Left lung (tissue), 10 donors: ENCODE results near the gene TLR3. TPM values are rescaled to one million over a fixed set of nuclear protein-coding genes. Genes with fewer than 3 reads are reported as not detected.
A peak's percentile ranks its signal among the peaks of the same experiment; 100 is the strongest.

ENCODE experiments used
- ATAC-seq: fragments of 200-7000 bp; cut with Tn5 transposase; one replicate; pipeline ENCODE4 v1.9.1; 2020; ENCODE audit warnings: moderate library complexity
- DNase-seq, 4 donors: peaks; one replicate each; pipeline ENCODE4 v3.0.0-alpha.2; 2013 to 2020
- H3K27ac ChIP-seq, 2 donors: fragments of 200-600 bp; sonication (generic) in 1 of 2; one replicate each; pipeline versions ENCODE4 v1.5.0 to v1.8.0; 2020 to 2021
- H3K27me3 ChIP-seq, 2 donors: fragments of 200-600 bp; sonication (generic) in 1 of 2; one replicate each; pipeline versions ENCODE4 v1.5.0 to v1.8.0; 2020 to 2021
- H3K36me3 ChIP-seq, 2 donors: fragments of 200-600 bp; sonication (generic) in 1 of 2; one replicate each; pipeline versions ENCODE4 v1.5.0 to v1.8.0; 2020 to 2021
- H3K4me1 ChIP-seq, 2 donors: fragments of 200-600 bp; one replicate each; pipeline ENCODE4 v1.8.0; 2021
- H3K4me3 ChIP-seq, 2 donors: fragments of 200-600 bp; sonication (generic) in 1 of 2; one replicate each; pipeline versions ENCODE4 v1.5.0 to v1.8.0; 2020 to 2021; ENCODE audit warnings: mild to moderate bottlenecking in 1 of 2
- H3K9me3 ChIP-seq, 2 donors: fragments of 200-600 bp; sonication (generic) in 1 of 2; one replicate each; pipeline versions ENCODE4 v1.5.0 to v1.8.0; 2020 to 2021
- intact Hi-C, 2 donors: fragments of 100-400 bp; cut with DNase I; formaldehyde crosslinking; loops; one replicate each; pipeline versions ENCODE4 v1.11.2 to v1.14.2; 2022
- polyA plus RNA-seq, 6 donors: library from polyadenylated mRNA; unstranded; fragments of 120-200 nt; gene quantifications; one replicate each; pipeline ENCODE4 v1.2.1, GENCODE V29; 2013; ENCODE audit not compliant: insufficient read length in 6 of 6
- total RNA-seq, 2 donors: library from RNA; stranded (reverse); fragmentation: NEBNext Ultra II Directional; extraction: Animal tissue kit (Norgen Biotek cat#: 25700); gene quantifications; one replicate each; pipeline ENCODE4 v1.2.1, GENCODE V29; 2021
- TF ChIP-seq, protein P1 (sequence below), 2 donors: fragments of 200-600 bp; sonication (generic) in 1 of 2; IDR thresholded peaks; one replicate each; pipeline versions ENCODE4 v1.5.0 to v1.8.0; 2021; ENCODE audit warnings: antibody characterized with exemption in 2 of 2
- donor health status: DM: no; HTN: yes; CAD: no.
- donor health status: DM: no; HTN: no; CAD: no.

The TLR3 gene
- total and polyA plus RNA-seq, 8 donors = 10.0 to 44.2 (median 12.3) TPM

DNA sequence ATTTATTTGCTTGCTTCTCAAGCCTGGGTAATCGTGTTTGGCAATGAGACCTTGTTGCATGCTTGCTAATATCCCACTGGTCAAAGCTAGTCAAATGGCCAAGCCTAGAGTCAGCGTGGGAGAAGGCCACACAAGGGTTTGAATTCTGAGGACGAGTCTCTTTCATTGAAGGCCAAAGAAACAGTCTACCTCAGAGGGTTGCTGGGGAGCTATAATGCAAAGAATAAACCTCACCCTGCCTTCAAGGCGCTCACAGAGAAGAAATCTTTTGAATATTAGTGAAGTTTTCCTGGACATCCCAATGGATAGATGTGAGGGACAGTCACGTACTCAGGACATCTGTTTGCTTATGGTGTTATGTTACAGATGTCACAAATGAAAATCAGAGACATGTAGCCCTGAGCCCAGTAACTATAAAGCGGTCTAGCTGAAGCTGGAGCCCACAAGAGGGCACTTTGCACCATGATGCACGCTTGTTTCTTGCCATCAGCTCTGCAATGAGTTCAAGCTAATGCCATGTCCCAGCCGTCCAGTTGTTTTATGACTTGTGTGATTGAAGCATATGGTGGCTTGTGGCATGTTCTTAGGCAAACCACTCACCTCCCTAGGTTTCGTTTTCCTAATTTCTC is 1.1 kb upstream of the TLR3 start:
- H3K4me1 ChIP-seq = peaks cover 0 to 14% of the 10 kb centered on the region in 2 donors
- DNase-seq = peak in 3 of 4 donors; percentile 55 to 82 (median 75)
- H3K9me3 ChIP-seq = no peaks in the 10 kb centered on the region
- H3K27me3 ChIP-seq = no peaks in the 10 kb centered on the region
- H3K4me3 ChIP-seq = peak overlapping the region; percentile 34 to 51
- H3K36me3 ChIP-seq = no peaks in the 10 kb centered on the region
- intact Hi-C loops = no loop called here
- peak overlapping the region in 1 of 2 donors; percentile 71 for H3K27ac ChIP-seq
- TF ChIP-seq, protein P1, sequence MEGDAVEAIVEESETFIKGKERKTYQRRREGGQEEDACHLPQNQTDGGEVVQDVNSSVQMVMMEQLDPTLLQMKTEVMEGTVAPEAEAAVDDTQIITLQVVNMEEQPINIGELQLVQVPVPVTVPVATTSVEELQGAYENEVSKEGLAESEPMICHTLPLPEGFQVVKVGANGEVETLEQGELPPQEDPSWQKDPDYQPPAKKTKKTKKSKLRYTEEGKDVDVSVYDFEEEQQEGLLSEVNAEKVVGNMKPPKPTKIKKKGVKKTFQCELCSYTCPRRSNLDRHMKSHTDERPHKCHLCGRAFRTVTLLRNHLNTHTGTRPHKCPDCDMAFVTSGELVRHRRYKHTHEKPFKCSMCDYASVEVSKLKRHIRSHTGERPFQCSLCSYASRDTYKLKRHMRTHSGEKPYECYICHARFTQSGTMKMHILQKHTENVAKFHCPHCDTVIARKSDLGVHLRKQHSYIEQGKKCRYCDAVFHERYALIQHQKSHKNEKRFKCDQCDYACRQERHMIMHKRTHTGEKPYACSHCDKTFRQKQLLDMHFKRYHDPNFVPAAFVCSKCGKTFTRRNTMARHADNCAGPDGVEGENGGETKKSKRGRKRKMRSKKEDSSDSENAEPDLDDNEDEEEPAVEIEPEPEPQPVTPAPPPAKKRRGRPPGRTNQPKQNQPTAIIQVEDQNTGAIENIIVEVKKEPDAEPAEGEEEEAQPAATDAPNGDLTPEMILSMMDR (IDR thresholded peaks at IDR 0.05) = peak; percentile 33 to 39
- ATAC-seq = peak; percentile 96

DNA sequence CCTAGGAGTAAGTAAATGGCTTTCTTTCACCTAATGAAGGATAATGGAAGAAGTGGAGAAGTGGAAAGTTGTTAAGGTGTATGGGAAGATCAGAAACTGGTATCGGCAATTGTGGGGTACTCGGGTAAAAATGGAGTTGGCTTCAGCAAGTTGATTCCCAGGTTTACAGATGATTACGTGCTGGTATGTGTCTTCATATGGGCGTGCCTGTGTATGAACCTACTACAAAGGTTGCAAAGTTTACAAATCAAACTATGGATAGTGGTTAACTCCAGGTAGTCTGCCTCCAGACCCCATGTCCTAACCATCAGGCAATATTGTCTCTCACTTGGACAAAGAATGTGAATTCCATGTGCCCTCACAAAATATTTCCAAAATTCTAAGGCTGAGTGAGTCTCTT is 773 bp downstream of the TLR3 start:
- ATAC-seq (no peak), DNase-seq (no peak)
- H3K36me3 ChIP-seq = no peaks in the 10 kb centered on the region
- H3K4me1 ChIP-seq = peaks cover 0 to 23% of the 10 kb centered on the region in 2 donors
- peak overlapping the region; percentile 34 to 51 for H3K4me3 ChIP-seq
- no peaks in the 10 kb centered on the region for H3K9me3 ChIP-seq
- TF ChIP-seq, protein P1 (IDR thresholded peaks at IDR 0.05) = no peak
- intact Hi-C loops = no loop called here
- H3K27ac ChIP-seq = peak overlapping the region in 1 of 2 donors; percentile 67
- no peaks in the 10 kb centered on the region for H3K27me3 ChIP-seq

DNA sequence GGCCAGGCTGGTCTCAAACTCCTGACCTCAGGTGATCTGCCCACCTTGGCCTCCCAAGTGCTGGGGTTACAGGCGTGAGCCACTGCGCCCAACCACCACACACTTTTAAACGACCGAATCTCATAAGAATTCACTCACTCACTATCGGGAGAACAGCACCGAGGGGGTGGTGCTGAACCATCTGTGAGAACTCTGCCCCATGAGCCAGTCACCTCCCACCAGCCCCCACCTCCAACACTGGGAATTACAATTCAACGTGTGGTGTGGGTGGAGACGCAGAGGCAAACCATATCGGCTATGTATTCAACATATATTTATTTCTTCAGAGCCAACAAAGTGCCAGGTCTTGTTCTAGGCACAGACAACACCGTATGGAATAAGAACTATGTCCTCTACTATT is 3.6 kb downstream of the TLR3 start:
- H3K36me3 ChIP-seq = no peaks in the 10 kb centered on the region
- no peak overlapping the region for H3K4me3 ChIP-seq
- TF ChIP-seq, protein P1 (IDR thresholded peaks at IDR 0.05) = no peak
- DNase-seq = no peak
- H3K4me1 ChIP-seq = peaks cover 0 to 23% of the 10 kb centered on the region in 2 donors
- no peaks in the 10 kb centered on the region for H3K9me3 ChIP-seq
- no peak for ATAC-seq
- H3K27ac ChIP-seq = no peak overlapping the region
- no peaks in the 10 kb centered on the region for H3K27me3 ChIP-seq
- intact Hi-C loops = no loop called here

DNA sequence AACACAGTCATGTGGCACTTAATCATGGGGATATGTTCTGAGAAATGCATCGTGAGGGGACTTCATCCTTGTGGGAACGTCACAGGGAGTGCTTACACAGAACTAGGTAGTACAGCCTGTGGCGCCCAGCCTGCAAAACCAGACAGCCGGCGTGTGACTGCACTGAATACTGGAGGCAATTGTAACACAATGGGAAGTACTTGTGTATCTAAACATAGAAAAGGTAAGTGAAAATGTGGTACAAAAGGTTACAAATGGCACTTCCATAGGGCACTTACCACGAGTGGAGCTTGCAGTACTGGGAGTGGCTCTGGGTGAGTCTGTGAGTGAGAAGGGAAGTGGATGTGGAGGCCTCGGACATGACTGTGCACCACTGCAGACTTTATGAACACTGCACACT is 5.2 kb downstream of the TLR3 start:
- no peaks in the 10 kb centered on the region for H3K36me3 ChIP-seq
- H3K27me3 ChIP-seq = no peaks in the 10 kb centered on the region
- H3K9me3 ChIP-seq = no peaks in the 10 kb centered on the region
- peak; percentile 96 for ATAC-seq
- H3K4me1 ChIP-seq = peaks cover 0 to 15% of the 10 kb centered on the region in 2 donors
- H3K27ac ChIP-seq = peak overlapping the region in 1 of 2 donors; percentile 66
- no peak overlapping the region for H3K4me3 ChIP-seq
- peak in 2 of 4 donors; percentile 39 to 81 for DNase-seq
- TF ChIP-seq, protein P1 (IDR thresholded peaks at IDR 0.05) = no peak
- intact Hi-C loops = no loop called here

DNA sequence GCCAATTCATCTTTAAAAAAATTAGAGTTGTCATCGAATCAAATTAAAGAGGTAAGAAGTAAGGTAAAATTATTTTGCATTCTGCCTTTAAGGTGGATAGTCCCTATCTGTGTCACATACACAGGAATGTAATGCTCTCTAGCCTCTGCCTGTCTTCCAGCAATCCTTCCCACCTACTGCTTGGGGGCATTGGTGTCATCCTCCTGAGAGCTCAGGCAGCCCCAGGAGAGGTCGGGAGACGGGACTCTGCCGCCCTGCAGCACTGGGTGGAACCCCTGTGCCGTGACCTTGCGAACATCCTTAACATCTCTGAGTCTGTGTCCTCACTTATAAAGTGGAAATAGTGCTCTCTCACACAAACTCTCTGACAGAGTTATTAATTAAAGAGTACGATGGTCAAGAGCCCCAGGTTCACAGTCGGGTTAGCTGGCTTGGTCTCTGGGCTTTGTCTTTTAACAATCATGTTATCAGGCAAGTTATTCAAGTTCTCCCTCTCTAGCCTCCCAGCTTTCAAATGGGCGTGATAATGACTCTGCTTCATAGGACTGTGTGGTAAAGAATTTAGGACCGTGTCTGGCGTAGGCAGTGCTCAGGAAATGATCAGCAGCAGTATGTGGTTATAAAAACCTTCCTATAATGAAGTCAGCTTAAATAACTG is 10.2 kb downstream of the TLR3 start:
- Histone ChIP-seq H3K27me3 (no peaks in the 10 kb centered on the region), H3K9me3 (no peaks in the 10 kb centered on the region), H3K4me3 (no peak overlapping the region), H3K27ac (no peak overlapping the region), H3K4me1 (peaks cover 0 to 6% of the 10 kb centered on the region in 2 donors), H3K36me3 (no peaks in the 10 kb centered on the region)
- ATAC-seq (peak; percentile 34), DNase-seq (peak in 1 of 4 donors; percentile 7)
- TF ChIP-seq, protein P1 (IDR thresholded peaks at IDR 0.05) = no peak
- intact Hi-C loops = no loop called here
